Osteoblast (primary cell): ENCODE measurements around the gene HNRNPH1. TPM values are rescaled to one million over a fixed set of nuclear protein-coding genes. Genes with fewer than 3 reads are reported as not detected.

Experiments used
- DNase-seq: peaks from one replicate; pipeline ENCODE4 v3.0.0; 2011; ENCODE audit warnings: low spot score, mixed read lengths; ENCODE audit not compliant: insufficient read length; ENCODE audit errors: missing footprints
- H2AFZ ChIP-seq: 2 replicates; pipeline ENCODE4 v1.6.0; 2011; ENCODE audit warnings: mild to moderate bottlenecking, low read length
- H3K27ac ChIP-seq: 2 replicates; pipeline ENCODE4 v1.5.1; 2011; ENCODE audit warnings: mild to moderate bottlenecking, low read depth, low read length, moderate library complexity
- H3K27me3 ChIP-seq: 2 replicates; pipeline ENCODE4 v1.6.0; 2012; ENCODE audit warnings: mild to moderate bottlenecking, control low read depth, inconsistent platforms, low read length, moderate library complexity; ENCODE audit not compliant: insufficient read depth
- H3K36me3 ChIP-seq: 2 replicates; pipeline ENCODE4 v1.5.1; 2011; ENCODE audit warnings: mild to moderate bottlenecking, low read length, control low read depth, moderate library complexity; ENCODE audit not compliant: insufficient read depth
- H3K4me1 ChIP-seq: 2 replicates; pipeline ENCODE4 v1.5.1; 2011; ENCODE audit warnings: mild to moderate bottlenecking, low read length, control low read depth, moderate library complexity; ENCODE audit not compliant: insufficient read depth
- H3K4me2 ChIP-seq: 2 replicates; pipeline ENCODE4 v1.6.0; 2011; ENCODE audit warnings: mild to moderate bottlenecking, low read length; ENCODE audit not compliant: insufficient read depth
- H3K4me3 ChIP-seq: fragments of 200-600 bp; sonication (generic); 3 replicates; pipeline ENCODE4 v1.5.1; 2012; ENCODE audit warnings: mild to moderate bottlenecking, low read length, inconsistent platforms; ENCODE audit not compliant: insufficient read depth
- H3K79me2 ChIP-seq: 2 replicates; pipeline ENCODE4 v1.6.0; 2012; ENCODE audit warnings: mild to moderate bottlenecking, low read length, control low read depth, inconsistent platforms; ENCODE audit not compliant: insufficient read depth
- H3K9me3 ChIP-seq: 2 replicates; pipeline ENCODE4 v1.5.1; 2011; ENCODE audit warnings: low read depth, low read length, control low read depth
- H4K20me1 ChIP-seq: 2 replicates; pipeline ENCODE4 v1.6.0; 2012; ENCODE audit warnings: mild to moderate bottlenecking, low read length, control low read depth; ENCODE audit not compliant: insufficient read depth
- total RNA-seq: library from RNA; depleted of rRNA; stranded (reverse); fragments of >200 nt; gene quantifications from 2 replicates; pipeline ENCODE4 v1.2.3, GENCODE V29; 2012
- TF ChIP-seq, protein P1 (sequence below): IDR thresholded peaks from 2 replicates; pipeline ENCODE4 v1.5.1; 2011; ENCODE audit warnings: mild to moderate bottlenecking, low read depth, low read length, moderate library complexity; ENCODE audit errors: extremely low read depth

The HNRNPH1 gene
- total RNA-seq, 1 donor, result 354 TPM

DNA sequence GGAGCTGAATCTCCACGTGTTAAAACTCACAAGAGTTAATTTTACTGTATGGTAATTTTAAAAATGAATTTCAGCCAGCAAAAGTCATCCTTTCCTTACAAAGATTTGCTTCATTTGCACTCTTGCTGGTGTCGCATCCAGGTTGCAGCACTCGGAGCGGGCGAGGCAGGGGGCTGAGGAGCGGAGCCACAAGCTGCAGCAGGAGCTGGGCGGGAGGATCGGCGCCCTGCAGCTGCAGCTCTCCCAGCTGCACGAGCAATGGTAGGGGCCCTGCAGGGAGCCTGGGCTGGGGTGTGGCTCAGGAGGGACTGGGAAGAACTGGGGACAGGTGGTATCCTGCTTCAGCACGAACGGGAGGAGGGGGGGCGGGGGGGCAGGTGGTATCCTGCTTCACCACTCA is 27.1 kb downstream of the HNRNPH1 start:
- Histone ChIP-seq H3K4me2 (no peak overlapping the region), H3K4me1 (no peaks in the 10 kb centered on the region), H3K4me3 (no peak overlapping the region), H3K27ac (no peak overlapping the region), H2AFZ (no peak overlapping the region), H4K20me1 (no peaks in the 10 kb centered on the region), H3K9me3 (no peaks in the 10 kb centered on the region), H3K79me2 (no peaks in the 10 kb centered on the region), H3K27me3 (no peaks in the 10 kb centered on the region), H3K36me3 (peaks cover 72% of the 10 kb centered on the region)
- TF ChIP-seq, protein P1, sequence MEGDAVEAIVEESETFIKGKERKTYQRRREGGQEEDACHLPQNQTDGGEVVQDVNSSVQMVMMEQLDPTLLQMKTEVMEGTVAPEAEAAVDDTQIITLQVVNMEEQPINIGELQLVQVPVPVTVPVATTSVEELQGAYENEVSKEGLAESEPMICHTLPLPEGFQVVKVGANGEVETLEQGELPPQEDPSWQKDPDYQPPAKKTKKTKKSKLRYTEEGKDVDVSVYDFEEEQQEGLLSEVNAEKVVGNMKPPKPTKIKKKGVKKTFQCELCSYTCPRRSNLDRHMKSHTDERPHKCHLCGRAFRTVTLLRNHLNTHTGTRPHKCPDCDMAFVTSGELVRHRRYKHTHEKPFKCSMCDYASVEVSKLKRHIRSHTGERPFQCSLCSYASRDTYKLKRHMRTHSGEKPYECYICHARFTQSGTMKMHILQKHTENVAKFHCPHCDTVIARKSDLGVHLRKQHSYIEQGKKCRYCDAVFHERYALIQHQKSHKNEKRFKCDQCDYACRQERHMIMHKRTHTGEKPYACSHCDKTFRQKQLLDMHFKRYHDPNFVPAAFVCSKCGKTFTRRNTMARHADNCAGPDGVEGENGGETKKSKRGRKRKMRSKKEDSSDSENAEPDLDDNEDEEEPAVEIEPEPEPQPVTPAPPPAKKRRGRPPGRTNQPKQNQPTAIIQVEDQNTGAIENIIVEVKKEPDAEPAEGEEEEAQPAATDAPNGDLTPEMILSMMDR, result no peak
- DNase-seq, result no peak

DNA sequence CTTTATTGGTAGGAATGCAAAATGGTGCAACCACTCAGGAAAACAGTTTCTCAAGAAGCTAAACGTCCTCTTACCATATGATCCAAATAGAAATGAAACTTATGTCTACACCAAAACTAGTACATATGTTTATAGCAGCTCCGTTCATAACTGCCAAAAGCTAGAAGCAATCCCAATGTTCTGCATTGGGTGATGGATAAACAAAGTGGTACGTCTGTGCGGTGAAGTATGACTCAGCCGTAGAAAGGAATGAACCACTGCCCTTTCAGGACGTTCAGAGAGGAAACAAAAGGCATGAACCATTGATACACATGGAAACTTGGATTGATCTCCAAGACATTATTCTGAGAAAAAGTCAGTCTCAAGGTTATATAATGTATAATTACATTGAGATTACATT is 27.6 kb downstream of the HNRNPH1 start:
- H3K9me3 ChIP-seq, result no peaks in the 10 kb centered on the region
- DNase-seq, result no peak
- no peak overlapping the region for H2AFZ ChIP-seq
- TF ChIP-seq, protein P1, result no peak
- H3K36me3 ChIP-seq, result peaks cover 74% of the 10 kb centered on the region
- no peak overlapping the region for H3K4me2 ChIP-seq
- no peaks in the 10 kb centered on the region for H3K79me2 ChIP-seq
- H3K27ac ChIP-seq, result no peak overlapping the region
- no peak overlapping the region for H3K4me3 ChIP-seq
- no peaks in the 10 kb centered on the region for H3K27me3 ChIP-seq
- no peaks in the 10 kb centered on the region for H3K4me1 ChIP-seq
- no peaks in the 10 kb centered on the region for H4K20me1 ChIP-seq

DNA sequence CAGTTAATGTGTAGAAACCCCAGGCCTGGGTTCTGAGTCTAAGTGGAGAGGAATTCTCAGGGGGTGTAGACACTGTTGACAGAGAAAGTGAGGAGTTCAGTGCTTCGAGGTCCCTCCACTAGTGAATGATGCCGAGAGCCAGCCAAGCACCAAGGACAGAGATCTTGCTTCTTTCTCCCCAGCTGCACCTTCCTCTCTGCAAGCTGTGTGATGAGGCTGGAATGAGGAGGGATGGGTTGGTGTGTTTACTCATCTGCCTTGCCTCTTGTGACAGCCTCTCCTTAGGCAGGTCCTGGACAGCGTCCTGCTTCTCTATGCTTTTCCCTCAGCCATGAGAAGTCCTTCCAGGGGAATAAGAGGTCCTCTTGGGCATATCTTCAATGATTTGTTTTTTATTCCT is 35.3 kb downstream of the HNRNPH1 start:
- no peak for DNase-seq
- no peaks in the 10 kb centered on the region for H3K79me2 ChIP-seq
- no peak overlapping the region for H3K4me2 ChIP-seq
- no peaks in the 10 kb centered on the region for H3K27me3 ChIP-seq
- no peaks in the 10 kb centered on the region for H3K4me1 ChIP-seq
- H2AFZ ChIP-seq, result no peak overlapping the region
- no peak overlapping the region for H3K27ac ChIP-seq
- TF ChIP-seq, protein P1, result no peak
- no peak overlapping the region for H3K4me3 ChIP-seq
- H3K36me3 ChIP-seq, result peaks cover 67% of the 10 kb centered on the region
- H4K20me1 ChIP-seq, result no peaks in the 10 kb centered on the region
- no peaks in the 10 kb centered on the region for H3K9me3 ChIP-seq

DNA sequence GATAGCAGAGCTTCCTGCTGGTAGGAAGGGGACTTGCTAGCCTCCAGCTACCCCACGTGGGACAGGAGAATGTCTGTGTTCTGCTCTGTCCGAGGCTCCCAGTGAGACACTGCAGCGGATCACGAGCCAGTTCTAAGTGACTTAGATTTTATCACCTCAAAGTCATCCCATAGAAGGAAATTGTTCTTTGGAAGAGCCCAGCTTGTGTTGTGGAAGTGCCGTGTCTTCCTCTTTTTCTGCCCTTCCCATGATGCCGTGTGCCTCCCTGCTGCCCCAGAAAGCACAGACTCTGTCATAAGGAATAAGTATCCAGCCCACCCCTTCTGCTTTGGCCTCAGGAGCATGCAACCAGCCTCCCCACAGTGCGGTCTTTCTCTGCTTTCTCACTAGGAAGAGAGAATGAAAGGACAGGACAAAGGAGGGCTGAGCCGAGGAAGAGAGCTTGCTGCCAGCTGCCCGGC is 37.5 kb downstream of the HNRNPH1 start:
- Histone ChIP-seq H3K27me3 (no peaks in the 10 kb centered on the region), H2AFZ (no peak overlapping the region), H3K36me3 (peaks cover 69% of the 10 kb centered on the region), H3K4me1 (no peaks in the 10 kb centered on the region), H4K20me1 (no peaks in the 10 kb centered on the region), H3K27ac (no peak overlapping the region), H3K9me3 (no peaks in the 10 kb centered on the region), H3K79me2 (no peaks in the 10 kb centered on the region), H3K4me3 (no peak overlapping the region), H3K4me2 (no peak overlapping the region)
- TF ChIP-seq, protein P1, result no peak
- no peak for DNase-seq
